ENCODE measurements around the gene CGB5. TPM values are rescaled to one million over a fixed set of nuclear protein-coding genes. Genes with fewer than 3 reads are reported as not detected.

The CGB5 gene
- total and polyA plus RNA-seq, 2 experiments from 2014 or later, result not detected

DNA sequence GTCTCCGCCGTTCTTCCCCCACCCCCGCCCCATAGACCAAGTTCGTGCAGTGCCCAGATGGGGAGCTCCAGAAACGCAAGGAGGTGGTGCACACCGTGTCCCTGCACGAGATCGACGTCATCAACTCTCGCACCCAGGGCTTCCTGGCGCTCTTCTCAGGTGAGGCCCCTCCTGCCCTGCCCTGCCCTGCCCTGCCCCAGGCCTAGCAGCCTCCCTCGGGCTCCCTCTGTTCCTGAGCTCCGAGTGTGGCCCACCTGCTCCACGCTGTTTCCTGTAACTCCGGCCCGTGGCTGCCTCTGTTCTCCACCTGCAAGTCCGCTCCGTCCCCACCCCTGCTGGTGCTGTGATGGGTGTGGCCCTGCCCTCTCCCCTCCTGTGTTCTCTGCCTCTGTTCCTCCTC lies 33.2 kb upstream of the CGB5 start:
- H2AFZ ChIP-seq, result no peak overlapping the region
- peaks cover 10% of the 10 kb centered on the region for H3K36me3 ChIP-seq (ENCODE audit: insufficient read depth)
- H3K4me2 ChIP-seq, result no peak overlapping the region
- no peaks in the 10 kb centered on the region for H3K27me3 ChIP-seq (ENCODE audit: insufficient read depth)
- no peak overlapping the region for H3K27ac ChIP-seq (ENCODE audit: low read depth)
- Mint-ChIP-seq H3K4me3 (no peak overlapping the region), H3K27ac (peak overlapping the region; percentile 29; the same call in 1 of the 2 replicates), H3K4me1 (no peaks in the 10 kb centered on the region), H3K36me3 (ENCODE audit: low read depth) (peaks cover 74% of the 10 kb centered on the region), H3K27me3 (ENCODE audit: insufficient read depth, low read depth, poor library complexity) (peaks cover 7% of the 10 kb centered on the region), H3K9me3 (no peaks in the 10 kb centered on the region; the same call in 2 of the 3 replicates)
- TF ChIP-seq STAT1 (IDR thresholded peaks at IDR 0.05; ENCODE audit: unreplicated experiment) (no peak), CREB1 (CRISPR knock-in tag; IDR thresholded peaks at IDR 0.05; ENCODE audit: low read depth) (no peak)
- TF ChIP-seq, protein P1, sequence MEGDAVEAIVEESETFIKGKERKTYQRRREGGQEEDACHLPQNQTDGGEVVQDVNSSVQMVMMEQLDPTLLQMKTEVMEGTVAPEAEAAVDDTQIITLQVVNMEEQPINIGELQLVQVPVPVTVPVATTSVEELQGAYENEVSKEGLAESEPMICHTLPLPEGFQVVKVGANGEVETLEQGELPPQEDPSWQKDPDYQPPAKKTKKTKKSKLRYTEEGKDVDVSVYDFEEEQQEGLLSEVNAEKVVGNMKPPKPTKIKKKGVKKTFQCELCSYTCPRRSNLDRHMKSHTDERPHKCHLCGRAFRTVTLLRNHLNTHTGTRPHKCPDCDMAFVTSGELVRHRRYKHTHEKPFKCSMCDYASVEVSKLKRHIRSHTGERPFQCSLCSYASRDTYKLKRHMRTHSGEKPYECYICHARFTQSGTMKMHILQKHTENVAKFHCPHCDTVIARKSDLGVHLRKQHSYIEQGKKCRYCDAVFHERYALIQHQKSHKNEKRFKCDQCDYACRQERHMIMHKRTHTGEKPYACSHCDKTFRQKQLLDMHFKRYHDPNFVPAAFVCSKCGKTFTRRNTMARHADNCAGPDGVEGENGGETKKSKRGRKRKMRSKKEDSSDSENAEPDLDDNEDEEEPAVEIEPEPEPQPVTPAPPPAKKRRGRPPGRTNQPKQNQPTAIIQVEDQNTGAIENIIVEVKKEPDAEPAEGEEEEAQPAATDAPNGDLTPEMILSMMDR (conservative IDR thresholded peaks at IDR 0.05; ENCODE audit: low read depth in 2 of 2), result no peak
- no peaks in the 10 kb centered on the region for H3K79me2 ChIP-seq (replicated peaks; ENCODE audit: insufficient read depth)
- H3K9me2 ChIP-seq (ENCODE audit: insufficient read depth), result no peaks in the 10 kb centered on the region
- DNase-seq (ENCODE audit: low spot score), result no peak
- no peaks in the 10 kb centered on the region for H3F3A ChIP-seq (replicated peaks; ENCODE audit: low read depth)
- ATAC-seq, result no peak
- H3K4me1 ChIP-seq (ENCODE audit: insufficient read depth), result no peaks in the 10 kb centered on the region
- no peaks in the 10 kb centered on the region; the same call in 1 of the 2 replicates for H4K20me1 ChIP-seq (replicated peaks; ENCODE audit: insufficient read depth)
- no peak overlapping the region for H3K4me3 ChIP-seq

DNA sequence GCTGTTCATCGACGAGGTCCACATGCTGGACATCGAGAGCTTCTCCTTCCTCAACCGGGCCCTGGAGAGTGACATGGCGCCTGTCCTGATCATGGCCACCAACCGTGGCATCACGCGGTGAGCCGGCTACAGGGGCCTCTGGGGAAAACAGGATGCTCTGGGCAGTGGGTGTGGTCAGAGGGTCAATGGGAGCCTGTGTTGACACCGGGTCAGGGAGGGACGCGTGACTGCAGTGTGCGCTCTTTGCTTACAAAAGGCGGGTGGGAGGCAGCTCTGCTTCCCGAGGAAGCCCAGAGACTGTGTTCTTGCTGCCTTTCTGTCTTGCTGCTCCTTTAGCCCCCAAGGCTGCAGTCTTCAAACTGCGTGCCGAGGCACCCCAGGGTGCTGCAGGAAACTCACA lies 32.5 kb upstream of the CGB5 start:
- Histone ChIP-seq H4K20me1 (replicated peaks; ENCODE audit: insufficient read depth) (no peaks in the 10 kb centered on the region; the same call in 1 of the 2 replicates), H2AFZ (no peak overlapping the region), H3K36me3 (ENCODE audit: insufficient read depth) (peaks cover 7% of the 10 kb centered on the region; the same call in 1 of the 2 replicates), H3K79me2 (replicated peaks; ENCODE audit: insufficient read depth) (no peaks in the 10 kb centered on the region), H3K27ac (ENCODE audit: low read depth) (no peak overlapping the region), H3K27me3 (ENCODE audit: insufficient read depth) (no peaks in the 10 kb centered on the region), H3K4me2 (no peak overlapping the region), H3K4me1 (ENCODE audit: insufficient read depth) (no peaks in the 10 kb centered on the region), H3K4me3 (no peak overlapping the region), H3F3A (replicated peaks; ENCODE audit: low read depth) (no peaks in the 10 kb centered on the region), H3K9me2 (ENCODE audit: insufficient read depth) (no peaks in the 10 kb centered on the region)
- ATAC-seq, result no peak
- Mint-ChIP-seq H3K27me3 (ENCODE audit: insufficient read depth, low read depth, poor library complexity) (peaks cover 7% of the 10 kb centered on the region), H3K9me3 (no peaks in the 10 kb centered on the region; the same call in 2 of the 3 replicates), H3K4me3 (no peak overlapping the region), H3K27ac (no peak overlapping the region), H3K36me3 (ENCODE audit: low read depth) (peaks cover 73% of the 10 kb centered on the region), H3K4me1 (no peaks in the 10 kb centered on the region)
- no peak for DNase-seq (ENCODE audit: low spot score)
- TF ChIP-seq JUNB (IDR thresholded peaks at IDR 0.05; ENCODE audit: unreplicated experiment), result no peak
- TF ChIP-seq ZNF331 (CRISPR knock-in tag; IDR thresholded peaks at IDR 0.05; ENCODE audit: low read depth), result no peak
- TF ChIP-seq POLR2AphosphoS5 (IDR thresholded peaks at IDR 0.05; ENCODE audit: low read depth), result no peak
- TF ChIP-seq STAT1 (IDR thresholded peaks at IDR 0.05; ENCODE audit: unreplicated experiment), result no peak
- TF ChIP-seq, protein P2, sequence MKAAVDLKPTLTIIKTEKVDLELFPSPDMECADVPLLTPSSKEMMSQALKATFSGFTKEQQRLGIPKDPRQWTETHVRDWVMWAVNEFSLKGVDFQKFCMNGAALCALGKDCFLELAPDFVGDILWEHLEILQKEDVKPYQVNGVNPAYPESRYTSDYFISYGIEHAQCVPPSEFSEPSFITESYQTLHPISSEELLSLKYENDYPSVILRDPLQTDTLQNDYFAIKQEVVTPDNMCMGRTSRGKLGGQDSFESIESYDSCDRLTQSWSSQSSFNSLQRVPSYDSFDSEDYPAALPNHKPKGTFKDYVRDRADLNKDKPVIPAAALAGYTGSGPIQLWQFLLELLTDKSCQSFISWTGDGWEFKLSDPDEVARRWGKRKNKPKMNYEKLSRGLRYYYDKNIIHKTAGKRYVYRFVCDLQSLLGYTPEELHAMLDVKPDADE (IDR thresholded peaks at IDR 0.05), result no peak
- no peak for TF ChIP-seq ZNF114 (CRISPR knock-in tag; IDR thresholded peaks at IDR 0.05)
- TF ChIP-seq, protein P1 (conservative IDR thresholded peaks at IDR 0.05; ENCODE audit: low read depth in 2 of 2), result no peak
- no peak for TF ChIP-seq NANOG (IDR thresholded peaks at IDR 0.05; ENCODE audit: borderline replicate concordance)
- TF ChIP-seq, protein P3, sequence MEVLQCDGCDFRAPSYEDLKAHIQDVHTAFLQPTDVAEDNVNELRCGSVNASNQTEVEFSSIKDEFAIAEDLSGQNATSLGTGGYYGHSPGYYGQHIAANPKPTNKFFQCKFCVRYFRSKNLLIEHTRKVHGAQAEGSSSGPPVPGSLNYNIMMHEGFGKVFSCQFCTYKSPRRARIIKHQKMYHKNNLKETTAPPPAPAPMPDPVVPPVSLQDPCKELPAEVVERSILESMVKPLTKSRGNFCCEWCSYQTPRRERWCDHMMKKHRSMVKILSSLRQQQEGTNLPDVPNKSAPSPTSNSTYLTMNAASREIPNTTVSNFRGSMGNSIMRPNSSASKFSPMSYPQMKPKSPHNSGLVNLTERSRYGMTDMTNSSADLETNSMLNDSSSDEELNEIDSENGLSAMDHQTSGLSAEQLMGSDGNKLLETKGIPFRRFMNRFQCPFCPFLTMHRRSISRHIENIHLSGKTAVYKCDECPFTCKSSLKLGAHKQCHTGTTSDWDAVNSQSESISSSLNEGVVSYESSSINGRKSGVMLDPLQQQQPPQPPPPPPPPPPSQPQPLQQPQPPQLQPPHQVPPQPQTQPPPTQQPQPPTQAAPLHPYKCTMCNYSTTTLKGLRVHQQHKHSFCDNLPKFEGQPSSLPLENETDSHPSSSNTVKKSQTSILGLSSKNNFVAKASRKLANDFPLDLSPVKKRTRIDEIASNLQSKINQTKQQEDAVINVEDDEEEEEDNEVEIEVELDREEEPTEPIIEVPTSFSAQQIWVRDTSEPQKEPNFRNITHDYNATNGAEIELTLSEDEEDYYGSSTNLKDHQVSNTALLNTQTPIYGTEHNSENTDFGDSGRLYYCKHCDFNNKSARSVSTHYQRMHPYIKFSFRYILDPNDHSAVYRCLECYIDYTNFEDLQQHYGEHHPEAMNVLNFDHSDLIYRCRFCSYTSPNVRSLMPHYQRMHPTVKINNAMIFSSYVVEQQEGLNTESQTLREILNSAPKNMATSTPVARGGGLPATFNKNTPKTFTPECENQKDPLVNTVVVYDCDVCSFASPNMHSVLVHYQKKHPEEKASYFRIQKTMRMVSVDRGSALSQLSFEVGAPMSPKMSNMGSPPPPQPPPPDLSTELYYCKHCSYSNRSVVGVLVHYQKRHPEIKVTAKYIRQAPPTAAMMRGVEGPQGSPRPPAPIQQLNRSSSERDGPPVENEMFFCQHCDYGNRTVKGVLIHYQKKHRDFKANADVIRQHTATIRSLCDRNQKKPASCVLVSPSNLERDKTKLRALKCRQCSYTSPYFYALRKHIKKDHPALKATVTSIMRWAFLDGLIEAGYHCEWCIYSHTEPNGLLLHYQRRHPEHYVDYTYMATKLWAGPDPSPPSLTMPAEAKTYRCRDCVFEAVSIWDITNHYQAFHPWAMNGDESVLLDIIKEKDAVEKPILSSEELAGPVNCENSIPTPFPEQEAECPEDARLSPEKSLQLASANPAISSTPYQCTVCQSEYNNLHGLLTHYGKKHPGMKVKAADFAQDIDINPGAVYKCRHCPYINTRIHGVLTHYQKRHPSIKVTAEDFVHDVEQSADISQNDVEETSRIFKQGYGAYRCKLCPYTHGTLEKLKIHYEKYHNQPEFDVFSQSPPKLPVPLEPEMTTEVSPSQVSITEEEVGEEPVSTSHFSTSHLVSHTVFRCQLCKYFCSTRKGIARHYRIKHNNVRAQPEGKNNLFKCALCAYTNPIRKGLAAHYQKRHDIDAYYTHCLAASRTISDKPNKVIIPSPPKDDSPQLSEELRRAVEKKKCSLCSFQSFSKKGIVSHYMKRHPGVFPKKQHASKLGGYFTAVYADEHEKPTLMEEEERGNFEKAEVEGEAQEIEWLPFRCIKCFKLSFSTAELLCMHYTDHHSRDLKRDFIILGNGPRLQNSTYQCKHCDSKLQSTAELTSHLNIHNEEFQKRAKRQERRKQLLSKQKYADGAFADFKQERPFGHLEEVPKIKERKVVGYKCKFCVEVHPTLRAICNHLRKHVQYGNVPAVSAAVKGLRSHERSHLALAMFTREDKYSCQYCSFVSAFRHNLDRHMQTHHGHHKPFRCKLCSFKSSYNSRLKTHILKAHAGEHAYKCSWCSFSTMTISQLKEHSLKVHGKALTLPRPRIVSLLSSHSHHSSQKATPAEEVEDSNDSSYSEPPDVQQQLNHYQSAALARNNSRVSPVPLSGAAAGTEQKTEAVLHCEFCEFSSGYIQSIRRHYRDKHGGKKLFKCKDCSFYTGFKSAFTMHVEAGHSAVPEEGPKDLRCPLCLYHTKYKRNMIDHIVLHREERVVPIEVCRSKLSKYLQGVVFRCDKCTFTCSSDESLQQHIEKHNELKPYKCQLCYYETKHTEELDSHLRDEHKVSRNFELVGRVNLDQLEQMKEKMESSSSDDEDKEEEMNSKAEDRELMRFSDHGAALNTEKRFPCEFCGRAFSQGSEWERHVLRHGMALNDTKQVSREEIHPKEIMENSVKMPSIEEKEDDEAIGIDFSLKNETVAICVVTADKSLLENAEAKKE (CRISPR knock-in tag; IDR thresholded peaks at IDR 0.05), result no peak
- no peak for TF ChIP-seq EZH2phosphoT487 (IDR thresholded peaks at IDR 0.05; ENCODE audit: unreplicated experiment)

Measured in GM23338 (cell line).